ENCODE data around the gene MAPKAPK3.

DNA sequence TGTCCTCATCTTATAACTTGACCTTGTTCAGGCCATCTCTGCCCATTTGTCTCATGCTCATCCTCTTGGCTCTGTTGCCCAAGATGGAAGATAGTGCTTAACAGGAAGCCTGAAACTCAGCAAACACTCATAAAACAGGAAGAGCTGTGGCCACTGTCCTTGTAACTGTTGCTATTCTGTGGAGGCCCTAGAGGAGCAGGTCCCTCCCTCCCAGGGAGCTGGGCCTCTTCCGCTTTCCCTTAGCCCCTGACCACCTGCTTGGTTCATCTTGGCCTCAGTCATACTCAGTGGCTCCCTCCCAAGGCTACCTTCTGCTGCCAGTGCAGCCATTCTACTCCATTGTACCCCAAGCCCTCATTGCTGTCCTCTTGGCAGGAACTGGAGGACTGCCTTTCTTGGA, 3.5 kb downstream of the MAPKAPK3 start:
- TF ChIP-seq POLR2A (IDR thresholded peaks at IDR 0.05; ENCODE audit: low read depth, low read length) (no peak), POLR2AphosphoS5 (IDR thresholded peaks at IDR 0.05; ENCODE audit: low read depth, low read length) (no peak)

All from GM12891 (cell line).